ENCODE data around the gene CWC27. TPM values are rescaled to one million over a fixed set of nuclear protein-coding genes. Genes with fewer than 3 reads are reported as not detected.

CWC27 gene
- total and polyA plus RNA-seq, 2 of the 13 experiments (the other 11 are each of a cell fraction or from before 2014, with no cell fraction given), result 21.1 to 25.7 TPM

DNA sequence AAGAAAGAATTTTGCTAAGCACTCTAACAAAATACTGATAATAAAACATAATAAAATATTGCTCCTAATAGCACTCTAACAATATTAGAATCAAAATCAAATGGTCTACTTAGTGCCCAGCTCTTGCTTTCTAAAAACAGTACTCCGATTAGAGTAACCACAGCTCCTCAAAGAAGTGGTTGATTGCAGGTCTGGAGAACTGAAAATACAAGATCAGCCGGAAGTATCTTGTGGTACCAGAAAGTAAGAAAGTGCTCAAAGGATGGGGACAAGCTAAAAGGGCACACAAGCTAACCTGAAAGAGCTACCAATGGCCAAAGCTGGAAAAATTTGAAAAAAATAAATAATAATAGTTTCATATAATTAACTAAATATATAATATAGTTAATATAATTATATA is 119.2 kb downstream of the CWC27 start (continued):
- TF ChIP-seq AFF4 (CRISPR knock-in tag; IDR thresholded peaks at IDR 0.05), result no peak
- TF ChIP-seq ZNF253 (CRISPR knock-in tag; IDR thresholded peaks at IDR 0.05; ENCODE audit: borderline replicate concordance), result no peak
- no peak for TF ChIP-seq ZNF75D (CRISPR knock-in tag; IDR thresholded peaks at IDR 0.05; ENCODE audit: borderline replicate concordance)
- TF ChIP-seq ZNF33A (CRISPR knock-in tag; IDR thresholded peaks at IDR 0.05; ENCODE audit: borderline replicate concordance), result no peak

GRCh38 chr5:64895748-64896147 is 127.0 kb downstream of the CWC27 start:
- no peak overlapping the region for H3K4me3 ChIP-seq (replicated peaks in 1 of 3; ENCODE audit: insufficient read depth in 1 of 3, low read depth in 2 of 3, low read length in 3 of 3)
- H3K27me3 ChIP-seq (ENCODE audit: control insufficient read depth in 1 of 2, insufficient read depth in 2 of 2, low read length in 2 of 2), result no peaks in the 10 kb centered on the region
- ATAC-seq (no peak), FAIRE-seq (no peak), DNase-seq (ENCODE audit: low spot score) (no peak)
- no peaks in the 10 kb centered on the region for H3K9me3 ChIP-seq (ENCODE audit: low read length)
- no peaks in the 10 kb centered on the region for H3K36me3 ChIP-seq (replicated peaks in 1 of 2; ENCODE audit: control insufficient read depth in 1 of 2, insufficient read depth in 2 of 2, low read length in 2 of 2)
- no peak overlapping the region for H3K4me2 ChIP-seq (ENCODE audit: low read depth, low read length)
- in situ Hi-C loops (cut with HindIII; ENCODE audit: extremely low pct_ligation_motif_present, low pct_unique_long_range_greater_than_20kb) (no loop called here), intact Hi-C loops (cut with micrococcal nuclease; ENCODE audit: unreplicated experiment) (no loop called here)
- 80% methylated on average over 2 of the region's 2 CpGs for WGBS (ENCODE audit: low lambda C conversion rate)
- H2AFZ ChIP-seq (ENCODE audit: low read length), result no peak overlapping the region
- TF ChIP-seq POLR2AphosphoS5 (IDR thresholded peaks at IDR 0.05; ENCODE audit: low read depth, low read length) (no peak), ZNF598 (CRISPR knock-in tag; IDR thresholded peaks at IDR 0.05; ENCODE audit: borderline replicate concordance) (no peak), HMGXB3 (CRISPR knock-in tag; IDR thresholded peaks at IDR 0.05; ENCODE audit: borderline replicate concordance) (no peak)
- H3K4me1 ChIP-seq (ENCODE audit: insufficient read depth, low read length), result no peaks in the 10 kb centered on the region
- ChIA-PET CTCF (ENCODE audit: low intra/inter-chr PET ratio, low total read pairs) (no interaction called here), POLR2A (no interaction called here)
- no peak overlapping the region for H3K9ac ChIP-seq (ENCODE audit: insufficient read depth, low read depth, low read length)
- BruUV-seq (replicated peaks), result no TSS peak
- no peaks in the 10 kb centered on the region for H4K20me1 ChIP-seq (ENCODE audit: insufficient read depth, low read length)
- no peaks in the 10 kb centered on the region for H3K79me2 ChIP-seq (ENCODE audit: insufficient read depth, low read length)
- no peak overlapping the region for H3K27ac ChIP-seq (ENCODE audit: extremely low read length, insufficient read depth, low read length)
